ENCODE results near the gene RSPO4.

RSPO4 gene

DNA sequence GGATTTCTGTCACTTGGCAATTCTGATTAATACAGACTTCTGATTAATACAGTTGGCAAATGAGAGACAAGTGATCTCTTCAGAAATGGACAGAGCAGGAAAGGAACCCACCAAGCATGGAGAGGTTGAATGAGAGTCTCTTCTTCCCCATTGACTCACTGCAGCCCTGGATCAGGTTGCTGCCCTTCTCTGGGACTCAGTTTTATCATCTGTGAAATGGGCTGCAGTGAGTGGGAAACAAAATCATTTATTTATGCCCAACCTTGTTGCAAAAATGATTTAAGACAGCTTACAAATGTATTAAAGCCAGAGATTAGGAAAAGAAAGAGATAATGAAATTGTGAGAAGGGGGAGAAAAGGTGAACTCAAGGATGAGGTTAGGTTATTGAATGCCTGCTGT lies 20.8 kb upstream of the RSPO4 start:
- Histone ChIP-seq H3K4me3 (ENCODE audit: low read depth, low read length) (no peak overlapping the region), H3K27ac (no peak overlapping the region), H3K36me3 (replicated peaks) (no peaks in the 10 kb centered on the region), H3K27me3 (replicated peaks) (no peaks in the 10 kb centered on the region)
- TF ChIP-seq, protein P1, sequence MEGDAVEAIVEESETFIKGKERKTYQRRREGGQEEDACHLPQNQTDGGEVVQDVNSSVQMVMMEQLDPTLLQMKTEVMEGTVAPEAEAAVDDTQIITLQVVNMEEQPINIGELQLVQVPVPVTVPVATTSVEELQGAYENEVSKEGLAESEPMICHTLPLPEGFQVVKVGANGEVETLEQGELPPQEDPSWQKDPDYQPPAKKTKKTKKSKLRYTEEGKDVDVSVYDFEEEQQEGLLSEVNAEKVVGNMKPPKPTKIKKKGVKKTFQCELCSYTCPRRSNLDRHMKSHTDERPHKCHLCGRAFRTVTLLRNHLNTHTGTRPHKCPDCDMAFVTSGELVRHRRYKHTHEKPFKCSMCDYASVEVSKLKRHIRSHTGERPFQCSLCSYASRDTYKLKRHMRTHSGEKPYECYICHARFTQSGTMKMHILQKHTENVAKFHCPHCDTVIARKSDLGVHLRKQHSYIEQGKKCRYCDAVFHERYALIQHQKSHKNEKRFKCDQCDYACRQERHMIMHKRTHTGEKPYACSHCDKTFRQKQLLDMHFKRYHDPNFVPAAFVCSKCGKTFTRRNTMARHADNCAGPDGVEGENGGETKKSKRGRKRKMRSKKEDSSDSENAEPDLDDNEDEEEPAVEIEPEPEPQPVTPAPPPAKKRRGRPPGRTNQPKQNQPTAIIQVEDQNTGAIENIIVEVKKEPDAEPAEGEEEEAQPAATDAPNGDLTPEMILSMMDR (IDR thresholded peaks at IDR 0.05; ENCODE audit: low read depth, low read length, missing control alignments) = no peak
- DNase-seq = no peak
- in situ Hi-C loops (cut with HindIII; ENCODE audit: low pct_ligation_motif_present, low sequenced_read_pairs) = no loop called here

DNA sequence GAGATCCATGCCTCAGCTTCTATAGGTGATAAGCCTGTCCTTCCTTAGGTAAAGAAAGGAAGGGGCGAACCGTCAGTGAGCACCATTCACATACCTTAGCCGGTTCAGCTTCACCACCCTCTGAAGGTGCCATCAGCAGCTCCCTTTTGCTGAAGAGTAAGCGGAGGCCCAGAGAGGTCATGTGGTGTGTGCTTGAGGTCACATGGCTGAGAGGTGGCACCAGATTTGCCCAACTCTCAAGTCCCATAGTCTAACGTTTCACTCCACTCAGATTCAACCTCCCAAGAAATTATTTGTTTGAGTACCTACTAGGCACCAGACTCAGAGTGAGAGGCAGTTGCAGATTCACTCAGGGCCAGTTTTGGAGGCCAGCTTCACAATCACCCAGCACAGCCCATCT lies 18.5 kb upstream of the RSPO4 start:
- Histone ChIP-seq H3K27ac (no peak overlapping the region), H3K4me3 (ENCODE audit: low read depth, low read length) (no peak overlapping the region), H3K27me3 (replicated peaks) (no peaks in the 10 kb centered on the region), H3K36me3 (replicated peaks) (no peaks in the 10 kb centered on the region)
- DNase-seq = no peak
- in situ Hi-C loops (cut with HindIII; ENCODE audit: low pct_ligation_motif_present, low sequenced_read_pairs) = no loop called here
- TF ChIP-seq, protein P1 (IDR thresholded peaks at IDR 0.05; ENCODE audit: low read depth, low read length, missing control alignments) = no peak

DNA sequence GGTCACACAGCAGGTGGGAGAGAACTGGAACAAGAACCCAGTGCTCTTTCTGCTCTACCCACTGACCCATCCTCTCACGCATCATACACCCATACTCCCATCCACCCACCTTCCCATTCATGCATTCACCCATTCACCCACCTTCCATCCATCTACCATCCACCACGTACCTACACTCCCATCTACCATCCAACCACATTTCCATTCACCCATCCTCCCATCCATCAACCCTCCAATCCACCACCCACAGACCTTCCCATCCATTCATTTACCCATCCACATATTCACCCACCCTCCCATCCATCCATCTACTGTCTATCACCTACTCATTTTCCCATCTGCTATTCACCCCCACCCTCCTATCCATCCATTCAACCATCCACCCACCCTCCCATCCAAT lies 17.2 kb upstream of the RSPO4 start:
- TF ChIP-seq, protein P1 (IDR thresholded peaks at IDR 0.05; ENCODE audit: low read depth, low read length, missing control alignments) = no peak
- in situ Hi-C loops (cut with HindIII; ENCODE audit: low pct_ligation_motif_present, low sequenced_read_pairs) = no loop called here
- no peak for DNase-seq
- Histone ChIP-seq H3K27me3 (replicated peaks) (no peaks in the 10 kb centered on the region), H3K36me3 (replicated peaks) (no peaks in the 10 kb centered on the region), H3K4me3 (ENCODE audit: low read depth, low read length) (no peak overlapping the region), H3K27ac (no peak overlapping the region)

DNA sequence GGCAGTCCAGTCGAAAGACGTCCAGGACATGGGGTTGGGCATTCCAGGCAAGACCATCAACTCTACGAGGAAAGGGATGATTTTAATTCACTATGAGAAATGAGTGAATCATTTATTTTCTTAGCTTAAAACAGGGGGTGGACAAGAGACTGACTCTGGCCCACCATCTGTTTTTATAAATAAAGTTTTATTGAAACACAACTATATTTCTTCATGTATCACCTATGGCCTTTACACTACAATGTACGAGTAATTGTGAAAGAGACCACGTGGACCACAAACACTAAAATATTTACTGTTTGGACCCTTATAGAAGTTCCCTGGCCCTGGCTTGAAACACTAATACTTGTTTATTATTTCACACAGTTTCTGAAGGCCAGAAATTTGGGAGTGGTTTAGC lies 15.6 kb upstream of the RSPO4 start:
- no peak overlapping the region for H3K27ac ChIP-seq
- H3K36me3 ChIP-seq (replicated peaks) = no peaks in the 10 kb centered on the region
- no peak for DNase-seq
- in situ Hi-C loops (cut with HindIII; ENCODE audit: low pct_ligation_motif_present, low sequenced_read_pairs) = no loop called here
- H3K4me3 ChIP-seq (ENCODE audit: low read depth, low read length) = no peak overlapping the region
- TF ChIP-seq, protein P1 (IDR thresholded peaks at IDR 0.05; ENCODE audit: low read depth, low read length, missing control alignments) = no peak
- no peaks in the 10 kb centered on the region for H3K27me3 ChIP-seq (replicated peaks)

DNA sequence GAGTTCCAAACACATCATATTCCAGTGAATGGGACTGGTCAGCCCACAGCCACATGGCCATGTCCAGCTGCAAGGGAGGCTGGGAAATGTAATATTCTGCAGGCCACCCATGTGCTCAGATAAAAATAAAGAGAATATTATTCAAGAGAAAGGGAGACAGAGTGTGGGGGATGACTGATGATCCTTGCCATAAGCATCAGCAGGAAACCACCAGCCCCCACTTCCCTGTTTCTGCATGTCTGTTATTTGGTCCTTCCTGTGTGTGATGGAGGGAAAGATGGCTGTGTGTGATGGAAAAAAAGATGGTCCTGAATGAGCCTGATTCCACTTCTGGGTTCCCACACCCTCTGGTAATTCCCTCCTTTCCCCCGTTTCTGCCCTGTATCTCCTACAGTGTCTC lies 13.1 kb upstream of the RSPO4 start:
- Histone ChIP-seq H3K27me3 (replicated peaks) (no peaks in the 10 kb centered on the region), H3K4me3 (ENCODE audit: low read depth, low read length) (no peak overlapping the region), H3K27ac (no peak overlapping the region), H3K36me3 (replicated peaks) (no peaks in the 10 kb centered on the region)
- in situ Hi-C loops (cut with HindIII; ENCODE audit: low pct_ligation_motif_present, low sequenced_read_pairs) = no loop called here
- no peak for DNase-seq
- TF ChIP-seq, protein P1 (IDR thresholded peaks at IDR 0.05; ENCODE audit: low read depth, low read length, missing control alignments) = no peak

DNA sequence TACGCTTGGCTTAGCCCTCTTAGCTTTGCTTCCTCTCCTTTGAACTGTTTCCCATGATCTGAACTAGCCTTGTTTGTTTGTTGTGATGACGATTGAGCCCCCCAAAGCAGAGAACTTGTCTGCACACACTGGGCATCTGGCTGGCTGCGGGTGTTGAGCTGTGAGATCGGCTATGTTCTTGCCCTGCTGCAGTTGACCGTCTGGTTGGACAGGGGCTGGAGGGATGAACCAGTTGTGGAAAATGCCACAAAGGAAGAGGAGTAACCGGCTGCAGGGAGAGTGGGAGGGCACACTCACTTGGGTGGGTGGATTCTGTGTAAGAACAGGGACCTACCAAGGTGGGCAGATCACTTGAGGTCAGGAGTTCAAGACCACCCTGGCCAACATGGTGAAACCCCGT lies 12.4 kb upstream of the RSPO4 start:
- no peak overlapping the region for H3K27ac ChIP-seq
- TF ChIP-seq, protein P1 (IDR thresholded peaks at IDR 0.05; ENCODE audit: low read depth, low read length, missing control alignments) = no peak
- no peak overlapping the region for H3K4me3 ChIP-seq (ENCODE audit: low read depth, low read length)
- DNase-seq = no peak
- no peaks in the 10 kb centered on the region for H3K27me3 ChIP-seq (replicated peaks)
- in situ Hi-C loops (cut with HindIII; ENCODE audit: low pct_ligation_motif_present, low sequenced_read_pairs) = no loop called here
- H3K36me3 ChIP-seq (replicated peaks) = no peaks in the 10 kb centered on the region
